Posterior vena cava (tissue), 2 donors: ENCODE measurements around the gene CBARP. TPM values are rescaled to one million over a fixed set of nuclear protein-coding genes. Genes with fewer than 3 reads are reported as not detected.

Experiments
- DNase-seq: peaks from one replicate; pipeline ENCODE4 v3.0.0-alpha.2; 2020; ENCODE audit warnings: low spot score
- intact Hi-C, 2 donors: fragments of 100-400 bp; cut with DNase I; formaldehyde crosslinking; loops; one replicate each; pipeline versions ENCODE4 v1.14.1 to v1.14.2; 2022 to 2023
- total RNA-seq, 2 donors: library from RNA; stranded (reverse); fragmentation: NEBNext Ultra II Directional; extraction: Animal tissue kit (Norgen Biotek cat#: 25700); gene quantifications; one replicate each; pipeline ENCODE4 v1.2.1, GENCODE V29; 2021
- donor health status: DM: yes; HTN: yes; CAD: no.
- donor health status: DM: yes; HTN: yes; CAD: no.

The CBARP gene
- total RNA-seq, 2 donors from 2014 or later, result 1.5 to 2.7 TPM

DNA sequence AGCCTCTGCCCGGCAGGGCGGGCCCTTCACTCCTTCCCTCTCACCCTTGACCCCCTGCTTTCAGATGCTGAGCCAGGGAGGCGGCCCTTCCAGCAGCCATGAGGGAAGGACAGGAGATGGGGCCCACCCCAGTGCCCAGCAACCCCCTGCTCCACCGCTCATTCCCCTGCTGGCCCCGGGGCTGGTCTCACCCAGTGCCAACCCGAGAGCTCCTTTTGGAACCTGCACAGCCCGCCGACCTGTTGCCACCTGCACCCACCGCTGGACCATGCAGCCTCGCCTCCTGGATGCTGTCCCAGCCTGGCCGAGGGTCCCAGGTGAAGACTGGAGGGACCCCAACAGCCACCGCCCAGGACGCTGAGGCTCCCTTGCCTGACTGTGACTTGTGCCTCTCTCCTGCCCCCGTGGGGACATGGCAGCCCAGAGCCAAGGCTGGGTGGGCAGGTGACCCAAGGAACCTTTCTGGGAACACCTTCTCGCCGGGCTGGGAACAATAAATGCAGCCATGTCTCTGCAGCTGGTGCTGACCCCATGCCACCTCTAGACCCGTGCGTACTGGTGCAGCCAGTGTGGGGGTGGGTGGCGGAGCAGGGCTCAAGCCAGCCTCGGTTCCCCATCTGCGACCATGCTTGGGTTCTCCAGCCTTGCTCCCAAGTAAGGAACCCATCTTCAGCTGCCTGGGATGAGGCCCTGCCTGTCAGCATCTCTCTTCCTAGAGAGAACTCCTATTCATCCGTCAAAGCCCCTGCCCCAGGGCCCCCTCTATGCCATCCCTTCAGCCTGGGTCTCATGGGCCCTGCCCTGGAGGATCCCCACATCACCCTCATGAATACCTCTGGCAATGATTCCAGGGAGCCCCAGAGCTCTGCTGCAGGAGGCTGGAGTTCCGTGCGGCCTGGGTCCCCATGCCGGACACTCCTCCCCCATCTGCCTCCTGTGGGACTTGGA, 41.2 kb upstream of the CBARP start:
- no peak for DNase-seq
- intact Hi-C loops, result loop anchor here in 1 of 2 donors (10.0 kb wide), 1 partner anchor 106 kb away; the partner anchor contains the start of gene NDUFS7

DNA sequence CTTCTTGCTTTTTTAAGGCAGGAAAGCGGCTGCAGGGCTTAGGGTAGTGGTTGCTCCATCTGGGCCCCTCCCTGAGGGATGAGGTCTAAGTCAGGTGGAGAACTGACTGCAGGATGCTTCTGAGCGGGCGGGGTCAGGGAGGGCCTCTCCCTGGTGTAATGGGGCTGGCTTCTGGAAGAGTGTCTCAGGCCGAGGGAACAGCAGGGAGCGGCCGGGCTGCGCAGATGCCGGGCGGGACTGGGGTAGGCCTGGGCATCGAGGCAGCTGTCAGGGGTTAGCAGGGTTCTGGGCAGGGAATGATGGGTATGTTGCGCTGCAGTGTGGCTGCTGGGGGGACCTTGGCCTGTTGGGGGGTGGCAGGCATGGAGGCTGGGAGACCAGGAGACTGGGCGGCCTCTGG, 40.3 kb upstream of the CBARP start:
- intact Hi-C loops, result loop anchor here in 1 of 2 donors (10.0 kb wide), 1 partner anchor 107 kb away; the partner anchor contains the start of gene NDUFS7
- DNase-seq, result no peak

DNA sequence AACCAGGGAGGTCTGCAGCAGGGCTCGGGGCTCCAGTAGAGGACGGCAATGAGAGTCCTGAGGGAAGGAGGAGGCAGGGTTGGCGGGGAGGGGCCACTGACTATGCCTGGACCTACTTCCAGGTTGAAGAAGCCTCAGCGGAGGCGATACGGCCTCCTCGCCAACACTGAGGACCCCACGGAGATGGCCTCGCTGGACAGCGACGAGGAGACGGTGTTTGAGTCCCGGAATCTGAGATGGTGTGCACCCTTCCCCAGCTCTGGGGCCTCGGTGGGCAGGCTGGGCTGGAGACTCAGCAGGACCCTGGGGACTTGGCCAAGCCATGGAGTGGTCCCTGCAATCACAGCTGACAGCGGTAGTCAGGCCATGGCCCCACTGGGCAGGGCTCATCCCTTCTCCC, 39.3 kb upstream of the CBARP start:
- intact Hi-C loops, result loop anchor here in 1 of 2 donors (10.0 kb wide), 1 partner anchor 108 kb away; the partner anchor contains the start of gene NDUFS7
- DNase-seq, result no peak

DNA sequence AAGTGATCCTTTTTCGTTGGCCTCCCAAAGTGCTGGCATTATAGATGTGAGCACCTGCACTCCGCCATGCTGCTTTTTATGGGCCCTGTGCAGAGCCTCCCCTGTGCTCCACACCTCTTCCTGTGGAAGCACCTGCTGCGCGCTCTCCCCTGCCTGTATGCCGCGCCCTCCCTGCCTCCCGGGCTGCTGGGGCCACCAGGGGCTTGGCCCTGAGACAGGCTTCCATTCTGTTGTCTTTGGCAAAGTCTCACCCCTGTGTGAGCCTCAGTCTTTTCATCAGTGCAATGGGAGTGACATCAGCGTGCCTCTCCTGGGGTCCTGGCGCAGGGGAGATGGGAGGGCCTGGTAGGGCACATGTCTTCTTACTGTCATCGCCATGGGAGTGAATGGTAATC, 38.8 kb upstream of the CBARP start:
- no peak for DNase-seq
- intact Hi-C loops, result loop anchor here in 1 of 2 donors (10.0 kb wide), 1 partner anchor 108 kb away; the partner anchor contains the start of gene NDUFS7

DNA sequence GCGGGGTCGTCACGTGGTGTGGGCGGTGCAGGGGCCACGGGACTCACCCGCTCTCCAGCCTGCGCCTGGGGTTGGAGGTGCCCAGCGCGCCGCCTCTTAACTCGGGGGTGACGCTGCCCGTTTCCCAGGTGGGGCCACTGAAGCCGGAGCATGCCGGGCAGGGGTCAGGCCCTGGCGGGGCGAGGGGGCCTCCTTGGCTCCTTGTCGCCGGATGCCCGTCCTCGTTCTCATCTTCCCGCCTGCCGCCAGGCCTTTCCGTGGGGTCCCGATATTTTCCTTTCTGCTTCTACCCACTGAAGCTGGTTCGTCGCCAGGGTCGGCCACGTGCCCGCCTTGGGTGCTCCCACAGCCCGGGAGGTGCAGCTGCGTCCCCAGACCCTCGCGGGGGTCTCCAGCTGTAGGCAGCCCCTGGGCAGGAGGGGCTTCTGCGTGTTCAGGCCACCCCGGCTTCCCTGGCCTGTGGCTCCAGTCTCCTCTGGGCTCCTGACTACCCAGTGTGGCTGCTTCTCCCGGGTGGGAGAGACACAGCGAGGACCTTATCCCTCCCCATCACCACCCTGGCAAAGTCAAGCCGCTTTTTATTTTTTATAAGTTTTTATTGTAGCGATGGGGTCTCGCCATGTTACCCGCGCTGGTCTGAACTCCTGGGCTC, 38.3 kb upstream of the CBARP start:
- intact Hi-C loops, result loop anchor here in 1 of 2 donors (10.0 kb wide), 1 partner anchor 109 kb away; the partner anchor contains the start of gene NDUFS7
- DNase-seq, result no peak

DNA sequence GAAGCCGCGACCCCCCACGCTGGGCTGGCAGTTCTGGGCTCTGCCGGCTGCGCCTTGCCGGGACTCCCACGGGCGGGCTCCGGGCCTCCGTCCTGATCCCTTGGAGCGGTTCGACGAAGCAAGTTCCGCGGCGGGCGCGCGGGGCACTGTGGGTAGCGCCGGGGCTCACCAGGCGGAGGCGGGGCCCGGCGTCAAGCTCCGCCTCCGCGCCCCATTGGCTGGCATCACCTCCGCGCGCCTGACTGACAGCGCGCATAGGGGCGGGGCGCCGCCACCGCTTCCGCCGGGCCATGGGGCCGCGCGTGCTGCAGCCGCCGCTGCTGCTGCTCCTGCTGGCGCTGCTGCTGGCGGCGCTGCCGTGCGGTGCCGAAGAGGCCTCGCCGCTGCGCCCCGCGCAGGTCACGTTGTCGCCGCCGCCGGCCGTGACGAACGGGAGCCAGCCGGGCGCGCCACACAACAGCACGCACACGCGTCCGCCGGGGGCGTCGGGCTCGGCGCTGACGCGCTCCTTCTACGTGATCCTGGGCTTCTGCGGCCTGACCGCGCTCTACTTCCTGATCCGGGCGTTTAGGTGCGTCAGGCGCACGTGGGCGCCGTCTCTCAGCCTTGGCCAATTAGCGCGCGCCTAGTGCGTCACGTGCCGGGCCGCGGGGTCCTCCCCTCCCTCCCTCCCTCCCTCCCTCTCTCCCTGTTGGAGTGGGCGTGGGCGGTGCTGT, 37.6 kb upstream of the CBARP start, which contains the start of gene FAM174C:
FAM174C (plus strand) TSS at position 271 of the 716 bp plus-strand sequence; CDS start at position 291, 20 bp downstream.
- intact Hi-C loops, result loop anchor here in 1 of 2 donors (10.0 kb wide), 1 partner anchor 109 kb away; the partner anchor contains the start of gene NDUFS7
- DNase-seq, result peak; percentile 99

DNA sequence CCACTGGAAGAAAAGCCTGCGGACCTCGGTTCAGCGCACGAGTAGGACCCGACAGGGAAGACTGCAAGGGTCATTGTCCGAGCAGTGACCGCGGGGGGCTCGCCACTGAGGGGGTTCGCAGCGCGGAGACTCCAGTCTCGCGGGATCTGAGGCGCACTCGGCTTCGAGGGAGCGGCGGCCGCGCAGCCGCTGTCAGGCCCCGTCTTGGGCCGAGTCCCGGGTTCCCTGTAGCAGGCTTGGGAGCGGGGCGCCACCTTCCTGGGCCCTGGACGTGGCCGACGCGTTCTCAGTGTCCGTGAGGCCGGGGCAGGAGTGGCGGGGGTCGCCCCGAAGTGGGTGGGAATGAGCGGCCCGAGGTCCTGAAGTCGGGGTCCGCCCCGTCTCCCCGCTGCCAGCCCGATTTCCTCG, 37.1 kb upstream of the CBARP start:
- peak; percentile 87 for DNase-seq
- intact Hi-C loops, result loop anchor here in 1 of 2 donors (10.0 kb wide), 1 partner anchor 110 kb away; the partner anchor contains the start of gene NDUFS7

DNA sequence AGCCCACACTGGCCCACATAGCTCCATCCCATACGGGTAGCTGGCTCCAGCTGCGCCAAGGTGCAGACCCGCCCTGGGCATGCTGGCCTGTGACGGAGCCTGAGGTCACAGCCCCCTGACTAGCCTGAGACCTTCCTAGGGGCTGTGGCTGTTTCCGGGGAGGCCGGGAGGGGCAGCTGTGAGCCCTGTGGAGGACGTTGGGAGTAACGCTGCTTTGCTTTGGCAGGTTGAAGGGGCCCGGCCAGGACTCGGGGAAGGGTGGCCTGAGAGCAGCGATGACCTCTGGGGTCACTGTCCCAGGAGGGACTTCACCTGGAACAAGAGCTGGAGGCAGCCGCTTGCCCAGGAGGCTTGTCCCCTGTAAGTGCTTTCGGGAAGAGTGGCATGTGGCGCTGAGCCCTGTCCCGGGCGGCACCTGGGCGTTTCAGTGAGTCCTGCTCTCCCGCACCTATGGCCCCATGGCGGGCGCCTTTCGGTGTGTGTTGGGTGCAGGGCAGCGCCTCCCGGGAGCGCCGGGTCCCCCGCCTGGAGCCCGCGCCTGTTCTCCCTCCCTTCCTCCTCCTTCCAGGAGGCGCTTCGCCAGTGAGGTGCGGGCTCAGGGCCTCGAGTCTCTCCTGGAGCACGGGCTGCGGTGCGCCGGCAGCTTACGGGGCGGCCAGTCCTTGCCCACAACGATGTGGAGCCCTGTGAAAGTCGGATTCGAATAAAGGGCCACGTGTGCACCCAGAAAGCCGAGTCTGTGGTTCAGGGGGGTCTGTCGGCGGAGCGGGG, 36.5 kb upstream of the CBARP start:
- intact Hi-C loops, result loop anchor here in 1 of 2 donors (10.0 kb wide), 1 partner anchor 111 kb away; the partner anchor contains the start of gene NDUFS7
- no peak for DNase-seq

DNA sequence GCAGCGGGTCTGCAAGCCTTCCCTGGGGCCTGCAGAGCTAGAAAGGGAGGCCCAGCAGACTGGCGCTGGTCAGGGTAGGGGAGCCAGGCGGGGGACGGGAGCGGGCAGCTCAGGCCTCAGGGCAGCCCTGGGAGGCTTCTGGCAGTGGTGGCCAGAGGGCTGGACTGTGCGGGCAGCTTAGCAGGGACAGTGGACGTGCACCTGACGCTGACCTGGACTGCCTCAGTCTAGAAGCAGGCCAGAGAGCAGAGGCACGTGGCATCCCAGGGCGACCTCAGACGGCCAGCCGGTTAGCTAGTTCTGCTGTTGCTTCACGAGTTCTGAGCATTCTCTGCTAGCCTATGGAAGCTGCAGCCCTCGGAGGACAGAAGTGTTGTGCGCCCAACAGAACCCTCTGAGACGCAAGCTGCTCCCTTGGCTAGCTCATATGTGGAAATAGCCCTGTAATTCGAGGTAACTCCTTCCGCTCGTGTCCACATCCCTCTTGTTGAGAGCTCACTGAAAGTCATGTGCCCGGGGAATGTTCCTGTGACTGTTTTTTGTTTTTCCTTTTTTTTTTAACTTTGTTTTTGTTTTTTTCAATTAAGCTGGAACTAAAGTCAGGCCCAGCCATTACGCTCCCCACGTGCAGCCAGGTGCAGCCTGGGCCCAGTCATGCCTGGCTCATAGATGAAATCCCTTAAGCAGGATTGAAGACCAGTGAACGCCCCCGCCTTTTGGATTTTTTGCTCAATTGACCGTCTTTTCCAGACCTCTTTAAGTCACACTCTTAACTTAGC, 35.6 kb upstream of the CBARP start:
- DNase-seq, result no peak
- intact Hi-C loops, result loop anchor here in 1 of 2 donors (10.0 kb wide), 1 partner anchor 111 kb away; the partner anchor contains the start of gene NDUFS7

DNA sequence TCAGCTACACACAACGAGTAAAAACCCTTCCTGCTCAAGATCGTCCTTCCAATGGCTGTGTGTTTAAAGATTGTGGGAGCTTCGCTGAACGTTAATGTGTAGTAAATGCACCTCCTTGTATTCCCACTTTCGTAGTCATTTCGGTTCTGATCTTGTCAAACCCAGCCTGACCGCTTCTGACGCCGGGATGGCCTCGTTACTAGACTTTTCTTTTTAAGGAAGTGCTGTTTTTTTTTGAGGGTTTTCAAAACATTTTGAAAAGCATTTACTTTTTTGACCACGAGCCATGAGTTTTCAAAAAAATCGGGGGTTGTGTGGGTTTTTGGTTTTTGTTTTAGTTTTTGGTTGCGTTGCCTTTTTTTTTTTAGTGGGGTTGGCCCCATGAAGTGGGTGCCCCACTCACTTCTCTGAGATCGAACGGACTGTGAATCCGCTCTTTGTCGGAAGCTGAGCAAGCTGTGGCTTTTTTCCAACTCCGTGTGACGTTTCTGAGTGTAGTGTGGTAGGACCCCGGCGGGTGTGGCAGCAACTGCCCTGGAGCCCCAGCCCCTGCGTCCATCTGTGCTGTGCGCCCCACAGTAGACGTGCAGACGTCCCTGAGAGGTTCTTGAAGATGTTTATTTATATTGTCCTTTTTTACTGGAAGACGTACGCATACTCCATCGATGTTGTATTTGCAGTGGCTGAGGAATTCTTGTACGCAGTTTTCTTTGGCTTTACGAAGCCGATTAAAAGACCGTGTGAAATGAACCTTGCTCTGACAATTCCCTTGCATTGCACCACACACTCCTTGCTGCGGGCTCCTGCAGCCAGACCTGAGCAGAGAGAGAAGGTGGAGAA, 34.8 kb upstream of the CBARP start:
- no peak for DNase-seq
- intact Hi-C loops, result loop anchor here in 1 of 2 donors (10.0 kb wide), 1 partner anchor 112 kb away; the partner anchor contains the start of gene NDUFS7

DNA sequence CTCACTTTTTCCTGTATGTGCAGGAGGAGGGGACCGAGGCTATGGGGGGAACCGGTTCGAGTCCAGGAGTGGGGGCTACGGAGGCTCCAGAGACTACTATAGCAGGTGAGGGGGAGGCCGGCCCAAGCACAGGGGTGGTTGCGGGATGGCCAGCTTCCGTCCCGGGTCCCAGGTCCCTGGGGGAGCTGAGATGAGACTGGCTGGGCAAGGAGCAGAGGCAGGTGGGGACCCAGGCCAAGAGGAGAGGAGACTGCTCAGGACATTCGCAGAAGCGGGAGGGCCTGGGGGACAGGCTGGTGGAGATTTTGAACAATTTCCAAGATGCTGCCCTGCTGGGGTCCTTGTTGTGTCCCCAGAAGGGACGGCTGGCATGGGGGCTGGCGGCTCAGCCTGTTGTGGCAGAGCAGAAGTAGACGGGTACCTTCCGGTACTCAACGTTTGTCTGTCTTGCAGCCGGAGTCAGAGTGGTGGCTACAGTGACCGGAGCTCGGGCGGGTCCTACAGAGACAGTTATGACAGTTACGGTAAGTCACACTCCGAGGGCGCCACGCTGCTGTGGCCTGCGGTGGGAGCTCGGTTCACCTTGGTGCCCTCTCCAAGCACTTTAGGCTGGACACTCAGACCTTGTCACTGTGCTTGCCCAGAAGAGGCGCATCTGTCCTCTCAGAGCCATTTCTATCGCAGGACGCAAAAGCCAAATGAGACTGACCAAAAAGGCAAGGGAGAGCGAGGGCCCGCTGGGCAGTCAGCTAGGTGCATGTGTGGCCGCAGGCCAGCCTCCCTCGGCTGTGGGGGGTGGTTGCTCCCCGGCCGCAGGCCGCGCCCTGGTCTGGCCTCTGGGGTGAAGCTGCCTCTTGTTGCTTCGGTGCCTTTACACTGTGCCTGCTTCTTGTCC, 34.0 kb upstream of the CBARP start:
- DNase-seq, result no peak
- intact Hi-C loops, result loop anchor here in 1 of 2 donors (10.0 kb wide), 1 partner anchor 113 kb away; the partner anchor contains the start of gene NDUFS7

DNA sequence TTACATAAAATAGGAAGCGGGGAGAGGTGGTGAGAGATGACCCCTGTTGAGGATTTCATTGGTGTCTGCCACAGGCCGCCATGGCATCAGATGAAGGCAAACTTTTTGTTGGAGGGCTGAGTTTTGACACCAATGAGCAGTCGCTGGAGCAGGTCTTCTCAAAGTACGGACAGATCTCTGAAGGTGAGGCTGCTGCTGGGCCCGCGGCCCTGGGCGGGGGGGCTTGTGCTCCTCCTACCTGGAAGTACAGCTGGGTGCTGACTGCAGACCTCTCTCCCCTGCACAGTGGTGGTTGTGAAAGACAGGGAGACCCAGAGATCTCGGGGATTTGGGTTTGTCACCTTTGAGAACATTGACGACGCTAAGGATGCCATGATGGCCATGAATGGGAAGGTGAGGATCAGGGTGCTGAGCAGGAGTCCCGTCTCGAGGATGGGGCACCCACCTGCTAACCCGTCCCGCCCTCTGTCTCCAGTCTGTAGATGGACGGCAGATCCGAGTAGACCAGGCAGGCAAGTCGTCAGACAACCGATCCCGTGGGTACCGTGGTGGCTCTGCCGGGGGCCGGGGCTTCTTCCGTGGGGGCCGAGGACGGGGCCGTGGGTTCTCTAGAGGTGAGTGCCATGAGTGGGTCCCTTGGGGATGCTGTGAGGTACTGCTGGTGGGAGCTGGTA, 33.2 kb upstream of the CBARP start:
- intact Hi-C loops, result loop anchor here in 1 of 2 donors (10.0 kb wide), 1 partner anchor 114 kb away; the partner anchor contains the start of gene NDUFS7
- no peak for DNase-seq

DNA sequence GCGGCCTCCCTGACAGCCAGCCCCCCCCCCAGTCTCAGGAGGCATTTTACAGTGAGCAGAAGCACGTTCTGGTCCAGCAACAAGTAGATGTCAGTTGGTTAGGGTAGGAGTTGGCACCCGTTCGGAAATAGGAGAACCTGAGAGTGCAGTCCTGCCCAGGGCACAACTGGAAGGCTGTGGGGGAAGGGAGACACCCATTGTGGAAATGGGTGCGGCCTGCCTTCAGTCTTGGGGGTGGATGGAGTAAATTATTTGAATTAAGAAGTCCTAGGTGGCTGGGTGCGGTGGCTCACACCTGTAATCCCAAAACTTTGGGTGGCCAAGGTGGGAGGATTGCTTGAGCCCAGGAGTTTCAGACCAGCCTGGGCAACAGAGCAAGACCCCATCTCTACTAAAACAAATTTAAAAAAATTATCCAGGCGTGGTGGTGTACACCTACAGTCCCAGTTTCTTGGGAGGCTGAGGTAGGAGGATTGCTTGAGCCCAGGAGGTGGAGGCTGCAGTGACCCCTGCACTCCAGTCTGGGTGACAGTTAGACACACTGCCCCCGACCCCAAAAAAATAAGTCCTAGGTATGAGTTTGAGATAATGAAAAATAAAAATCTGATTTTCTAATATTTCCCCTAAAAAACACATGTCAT, 32.5 kb upstream of the CBARP start:
- no peak for DNase-seq
- intact Hi-C loops, result loop anchor here in 1 of 2 donors (10.0 kb wide), 1 partner anchor 114 kb away; the partner anchor contains the start of gene NDUFS7
